ENCODE results near the gene RIN1. TPM values are rescaled to one million over a fixed set of nuclear protein-coding genes. Genes with fewer than 3 reads are reported as not detected.

Gene RIN1
- total and polyA plus RNA-seq, 2 donors (not counting 1 experiment from before 2014, with no cell fraction given): 0.72 to 1.7 TPM

DNA sequence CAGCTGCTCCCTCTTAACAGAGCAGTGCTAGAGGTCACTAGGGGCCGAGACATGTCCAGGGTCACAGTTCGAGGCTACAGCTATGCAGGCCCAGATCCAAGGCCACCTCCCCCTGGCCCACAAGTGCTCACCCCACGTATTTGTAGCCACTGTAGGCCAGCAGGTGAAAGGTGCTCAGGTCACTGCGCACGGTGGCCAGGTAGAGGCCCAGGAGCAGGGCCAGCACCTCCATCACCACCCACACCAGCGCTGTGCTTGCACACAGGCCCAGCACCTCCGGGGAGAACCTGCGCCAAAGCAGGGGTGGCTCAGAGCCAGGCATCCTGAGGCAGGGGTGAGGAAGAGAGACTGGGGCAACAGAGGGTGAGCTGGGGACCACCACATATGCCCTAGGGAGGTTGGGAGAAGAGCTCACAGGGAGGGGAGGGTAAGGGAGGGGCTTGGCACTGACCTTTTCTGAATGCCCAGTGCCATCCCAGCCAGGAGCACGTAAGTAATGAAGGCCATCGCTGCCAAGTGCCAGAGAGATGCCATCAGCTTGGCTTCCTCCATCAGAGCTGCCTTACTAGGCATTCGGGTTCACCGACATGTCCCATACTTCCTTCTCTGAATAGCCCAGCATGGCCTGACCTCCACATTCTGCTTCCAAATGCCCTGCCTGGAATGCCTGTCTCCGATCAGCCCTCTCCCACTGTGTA is 50.8 kb downstream of the RIN1 start:
- intact Hi-C loops (cut with micrococcal nuclease): loop anchor here (5.0 kb wide), 1 partner anchor 87 kb away; the partner anchor contains the start of gene SLC29A2
- H3K9me3 ChIP-seq (ENCODE audit: control extremely low read depth in 1 of 3, control insufficient read depth in 2 of 3, insufficient read depth in 1 of 3, low read length in 2 of 3): no peaks in the 10 kb centered on the region
- Mint-ChIP-seq H3K9me3 (ENCODE audit: insufficient read depth) (no peaks in the 10 kb centered on the region), H3K27ac (no peak overlapping the region), H3K27me3 (no peaks in the 10 kb centered on the region), H3K4me3 (no peak overlapping the region), H3K4me1 (peaks cover 47% of the 10 kb centered on the region)
- ChIA-PET POLR2A (no interaction called here), CTCF (interaction anchor here (2.4 to 3.2 kb wide), 2 partner anchors 27 to 62 kb away, joined by 9 to 19 read pairs; no protein-coding TSS in a partner anchor)
- H3K79me2 ChIP-seq (ENCODE audit: control insufficient read depth, insufficient read depth, low read length): peaks cover 41% of the 10 kb centered on the region
- ATAC-seq (ENCODE audit: low read depth) (no peak), DNase-seq (no peak)
- no peak overlapping the region for H2AFZ ChIP-seq (ENCODE audit: insufficient read depth, low read depth, low read length, poor library complexity, severe bottlenecking)
- H3K9ac ChIP-seq (ENCODE audit: low read length): no peak overlapping the region
- WGBS (ENCODE audit: insufficient coverage): 95% methylated on average over 8 of the region's 13 CpGs
- peaks cover 31 to 47% of the 10 kb centered on the region in 2 donors for H3K4me1 ChIP-seq (ENCODE audit: control insufficient read depth in 2 of 2, insufficient read depth in 2 of 2, low read length in 2 of 2)
- no peak overlapping the region for H3K4me2 ChIP-seq (replicated peaks; ENCODE audit: low read depth, low read length, poor library complexity, severe bottlenecking)
- no peak overlapping the region for H3K27ac ChIP-seq (ENCODE audit: low read length in 2 of 2)
- peaks cover 26% of the 10 kb centered on the region for H4K20me1 ChIP-seq (ENCODE audit: control insufficient read depth, insufficient read depth, low read length, poor library complexity, severe bottlenecking)
- H3K4me3 ChIP-seq (ENCODE audit: control extremely low read depth in 1 of 5, extremely low read depth in 1 of 5, insufficient read depth in 1 of 5, low read depth in 2 of 5, low read length in 4 of 5): no peak overlapping the region
- no peak for TF ChIP-seq EZH2 (IDR thresholded peaks at IDR 0.05; ENCODE audit: borderline replicate concordance, insufficient read depth, low read depth, low read length, poor library complexity, severe bottlenecking)
- TF ChIP-seq, protein P1, sequence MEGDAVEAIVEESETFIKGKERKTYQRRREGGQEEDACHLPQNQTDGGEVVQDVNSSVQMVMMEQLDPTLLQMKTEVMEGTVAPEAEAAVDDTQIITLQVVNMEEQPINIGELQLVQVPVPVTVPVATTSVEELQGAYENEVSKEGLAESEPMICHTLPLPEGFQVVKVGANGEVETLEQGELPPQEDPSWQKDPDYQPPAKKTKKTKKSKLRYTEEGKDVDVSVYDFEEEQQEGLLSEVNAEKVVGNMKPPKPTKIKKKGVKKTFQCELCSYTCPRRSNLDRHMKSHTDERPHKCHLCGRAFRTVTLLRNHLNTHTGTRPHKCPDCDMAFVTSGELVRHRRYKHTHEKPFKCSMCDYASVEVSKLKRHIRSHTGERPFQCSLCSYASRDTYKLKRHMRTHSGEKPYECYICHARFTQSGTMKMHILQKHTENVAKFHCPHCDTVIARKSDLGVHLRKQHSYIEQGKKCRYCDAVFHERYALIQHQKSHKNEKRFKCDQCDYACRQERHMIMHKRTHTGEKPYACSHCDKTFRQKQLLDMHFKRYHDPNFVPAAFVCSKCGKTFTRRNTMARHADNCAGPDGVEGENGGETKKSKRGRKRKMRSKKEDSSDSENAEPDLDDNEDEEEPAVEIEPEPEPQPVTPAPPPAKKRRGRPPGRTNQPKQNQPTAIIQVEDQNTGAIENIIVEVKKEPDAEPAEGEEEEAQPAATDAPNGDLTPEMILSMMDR (IDR thresholded peaks at IDR 0.05): no peak
- H3K27me3 ChIP-seq (replicated peaks in 1 of 4; ENCODE audit: control extremely low read depth in 1 of 4, control insufficient read depth in 3 of 4, insufficient read depth in 4 of 4, low read length in 3 of 4): peaks cover 0 to 4% (median under 1%) of the 10 kb centered on the region in 4 experiments
- H3K36me3 ChIP-seq (replicated peaks in 1 of 2; ENCODE audit: control extremely low read depth in 1 of 2, control insufficient read depth in 1 of 2, extremely low read depth in 1 of 2, insufficient read depth in 2 of 2, low read length in 1 of 2): peaks cover 0 to 13% of the 10 kb centered on the region in 2 experiments

DNA sequence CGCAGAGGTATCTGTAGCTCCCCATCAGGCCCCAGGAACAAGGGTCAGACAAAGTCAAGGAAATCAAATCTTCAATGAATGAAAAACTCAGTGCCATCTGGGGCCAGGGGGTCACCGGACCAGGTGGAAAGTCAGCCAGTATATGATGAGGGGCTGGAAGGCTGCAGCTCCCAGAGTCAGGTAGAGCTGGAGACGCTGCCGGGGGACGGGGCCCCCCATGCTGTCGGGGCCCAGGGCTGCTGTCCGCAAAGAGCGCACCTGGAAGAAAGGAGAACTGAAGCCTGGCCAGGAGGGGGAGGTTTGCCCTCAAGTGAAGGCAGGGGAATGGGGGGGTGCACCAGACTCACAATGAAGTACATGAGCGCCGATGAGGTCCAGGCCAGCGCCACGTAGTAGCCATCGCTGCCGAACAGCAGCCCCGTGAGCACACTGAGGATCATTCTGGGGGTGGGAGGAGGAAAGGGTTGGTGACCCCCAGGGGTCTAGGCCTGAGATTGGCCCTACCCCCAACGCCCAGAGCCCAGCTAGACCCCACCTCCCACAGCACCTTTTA is 51.6 kb downstream of the RIN1 start:
- ChIA-PET CTCF (interaction anchor here (2.4 to 3.2 kb wide), 2 partner anchors 28 to 62 kb away, joined by 9 to 19 read pairs; no protein-coding TSS in a partner anchor), POLR2A (interaction anchor here (1.4 kb wide), 1 partner anchor 17 kb away, joined by 3 read pairs; the partner anchor contains the start of gene RAB1B)
- DNase-seq (peak; percentile 35), ATAC-seq (ENCODE audit: low read depth) (no peak)
- Histone ChIP-seq H3K9ac (ENCODE audit: low read length) (no peak overlapping the region), H3K4me2 (replicated peaks; ENCODE audit: low read depth, low read length, poor library complexity, severe bottlenecking) (no peak overlapping the region), H2AFZ (ENCODE audit: insufficient read depth, low read depth, low read length, poor library complexity, severe bottlenecking) (no peak overlapping the region), H3K36me3 (replicated peaks in 1 of 2; ENCODE audit: control extremely low read depth in 1 of 2, control insufficient read depth in 1 of 2, extremely low read depth in 1 of 2, insufficient read depth in 2 of 2, low read length in 1 of 2) (peaks cover 0 to 13% of the 10 kb centered on the region in 2 experiments), H4K20me1 (ENCODE audit: control insufficient read depth, insufficient read depth, low read length, poor library complexity, severe bottlenecking) (peaks cover 30% of the 10 kb centered on the region), H3K79me2 (ENCODE audit: control insufficient read depth, insufficient read depth, low read length) (peaks cover 41% of the 10 kb centered on the region), H3K27ac (ENCODE audit: low read length in 2 of 2) (no peak overlapping the region), H3K9me3 (ENCODE audit: control extremely low read depth in 1 of 3, control insufficient read depth in 2 of 3, insufficient read depth in 1 of 3, low read length in 2 of 3) (no peaks in the 10 kb centered on the region), H3K4me1 (ENCODE audit: control insufficient read depth in 2 of 2, insufficient read depth in 2 of 2, low read length in 2 of 2) (peaks cover 24 to 40% of the 10 kb centered on the region in 2 donors), H3K4me3 (ENCODE audit: control extremely low read depth in 1 of 5, extremely low read depth in 1 of 5, insufficient read depth in 1 of 5, low read depth in 2 of 5, low read length in 4 of 5) (no peak overlapping the region), H3K27me3 (replicated peaks in 1 of 4; ENCODE audit: control extremely low read depth in 1 of 4, control insufficient read depth in 3 of 4, insufficient read depth in 4 of 4, low read length in 3 of 4) (peaks cover 0 to 9% (median 0%) of the 10 kb centered on the region in 4 experiments)
- 90% methylated on average over 15 of the region's 16 CpGs for WGBS (ENCODE audit: insufficient coverage)
- Mint-ChIP-seq H3K9me3 (ENCODE audit: insufficient read depth) (no peaks in the 10 kb centered on the region), H3K27ac (peak overlapping the region; percentile 41), H3K4me3 (no peak overlapping the region), H3K4me1 (peaks cover 41% of the 10 kb centered on the region), H3K27me3 (peaks cover 1% of the 10 kb centered on the region)
- intact Hi-C loops (cut with micrococcal nuclease): loop anchor here (5.0 kb wide), 1 partner anchor 88 kb away; the partner anchor contains the start of gene SLC29A2
- TF ChIP-seq, protein P1 (IDR thresholded peaks at IDR 0.05): no peak
- no peak for TF ChIP-seq EZH2 (IDR thresholded peaks at IDR 0.05; ENCODE audit: borderline replicate concordance, insufficient read depth, low read depth, low read length, poor library complexity, severe bottlenecking)
